ENCODE measurements around the gene ALKBH3. TPM values are rescaled to one million over a fixed set of nuclear protein-coding genes. Genes with fewer than 3 reads are reported as not detected.

ALKBH3 gene
- total RNA-seq, 1 experiment from 2014 or later: 18.8 TPM

DNA sequence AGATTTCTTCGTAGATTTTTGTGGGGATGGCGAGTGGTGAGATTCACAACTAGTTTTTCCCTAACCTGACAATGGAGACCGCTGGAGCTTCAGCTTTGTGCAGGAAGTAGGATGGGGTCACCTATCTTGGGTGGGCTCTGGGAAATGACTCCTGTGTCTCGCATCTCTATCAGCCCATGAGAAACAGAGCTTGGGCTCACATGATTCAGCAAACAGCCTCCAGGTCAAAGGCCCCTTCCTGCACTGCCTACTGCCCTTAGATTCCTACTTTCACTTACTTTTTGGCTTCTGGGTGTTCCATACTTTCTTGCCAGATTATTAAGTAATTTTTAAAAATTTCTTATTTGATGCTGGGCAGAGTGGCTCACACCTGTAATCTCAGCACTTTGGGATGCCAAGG, 88.1 kb downstream of the ALKBH3 start:
- peaks cover 0 to 4% (median 0%) of the 10 kb centered on the region in 3 experiments; a peak in 1 of 7 replicates for H3K36me3 Mint-ChIP-seq (ENCODE audit: insufficient read depth in 1 of 3, low read depth in 3 of 3)
- H2AFZ ChIP-seq (ENCODE audit: low read length): no peak overlapping the region

More for the DNA sequence above, 88.1 kb downstream of the ALKBH3 start:
- H3K9me3 ChIP-seq (ENCODE audit: control insufficient read depth, low read depth, low read length): no peaks in the 10 kb centered on the region
- peaks cover 5% of the 10 kb centered on the region for H3K27me3 Mint-ChIP-seq (ENCODE audit: low read depth)
- no peak overlapping the region for H2BK15ac ChIP-seq (ENCODE audit: low read depth, low read length)
- H3K18ac ChIP-seq (ENCODE audit: insufficient read length, low read depth, low read length): no peak overlapping the region
- no peak overlapping the region for H4K8ac ChIP-seq (replicated peaks; ENCODE audit: insufficient read length, low read depth, low read length)
- H3K23me2 ChIP-seq (ENCODE audit: insufficient read length, low read depth, low read length, poor library complexity, severe bottlenecking): no peaks in the 10 kb centered on the region
- no peaks in the 10 kb centered on the region for H3K27me3 ChIP-seq (ENCODE audit: insufficient read depth, low read length)
- H3K4me2 ChIP-seq (ENCODE audit: insufficient read depth, insufficient read length, low read length): no peak overlapping the region
- DNase-seq: peak; percentile 19
- no peak overlapping the region for H3K4me3 Mint-ChIP-seq
- no peaks in the 10 kb centered on the region for H4K20me1 ChIP-seq (ENCODE audit: control insufficient read depth, insufficient read depth, insufficient read length)
- peaks cover 4 to 8% of the 10 kb centered on the region in 2 experiments; a peak in 4 of 5 replicates for H3K9me3 Mint-ChIP-seq
- TF ChIP-seq CTCF (conservative IDR thresholded peaks at IDR 0.05): no peak
- H2BK12ac ChIP-seq (ENCODE audit: insufficient read length, low read depth, low read length): no peak overlapping the region
- H3K9ac ChIP-seq (ENCODE audit: extremely low read depth, insufficient read length, low read length): no peak overlapping the region
- H3K4me1 ChIP-seq (ENCODE audit: insufficient read depth, low read length): no peaks in the 10 kb centered on the region
- H2BK120ac ChIP-seq (ENCODE audit: low read depth, low read length, poor library complexity, severe bottlenecking): no peak overlapping the region
- no peak overlapping the region for H2BK20ac ChIP-seq (ENCODE audit: low read depth, low read length, poor library complexity, severe bottlenecking)
- no peak overlapping the region for H4K5ac ChIP-seq (ENCODE audit: insufficient read length, low read depth, low read length)
- H3K4ac ChIP-seq (ENCODE audit: low read depth, low read length): no peak overlapping the region
- no peaks in the 10 kb centered on the region for H3K79me2 ChIP-seq (ENCODE audit: insufficient read depth, low read length)
- no peak overlapping the region for H3K23ac ChIP-seq (ENCODE audit: insufficient read length, low read depth, low read length)
- WGBS (ENCODE audit: extremely low coverage, insufficient read length, low lambda C conversion rate): no CpG with 5 or more reads among the region's 4 CpGs
- H4K91ac ChIP-seq (ENCODE audit: insufficient read length, low read depth, low read length): no peak overlapping the region
- H3K27ac ChIP-seq (ENCODE audit: insufficient read length, low read depth, low read length): no peak overlapping the region
- H3K14ac ChIP-seq (ENCODE audit: insufficient read depth, low read length): no peak overlapping the region
- no peak overlapping the region for H3K56ac ChIP-seq (ENCODE audit: insufficient read length, low read depth, low read length)
- no peak overlapping the region for H3K27ac Mint-ChIP-seq
- peaks cover 3 to 7% of the 10 kb centered on the region in 2 experiments; a peak in 3 of 4 replicates for H3K4me1 Mint-ChIP-seq
- no peak overlapping the region for H3T11ph ChIP-seq (ENCODE audit: low read length)
- no peak overlapping the region for H2BK5ac ChIP-seq (ENCODE audit: insufficient read length, low read length)
- H2AK5ac ChIP-seq (ENCODE audit: insufficient read length, low read length): no peak overlapping the region
- no peaks in the 10 kb centered on the region for H3K79me1 ChIP-seq (ENCODE audit: insufficient read depth, low read depth, low read length, poor library complexity, severe bottlenecking)

All from H9 (cell line).